ENCODE data around the gene ANKRD52.

GRCh38 chr12:56229082-56229481 is 29.1 kb downstream of the ANKRD52 start:
- TF ChIP-seq REST (IDR thresholded peaks at IDR 0.05; ENCODE audit: low read depth) (no peak), CTCF (IDR thresholded peaks at IDR 0.05 in 2 of 3, conservative IDR thresholded peaks at IDR 0.05 in 1 of 3; ENCODE audit: borderline replicate concordance in 1 of 3, insufficient read depth in 1 of 3, low read depth in 2 of 3, low read length in 2 of 3) (no peak), POLR2A (IDR thresholded peaks at IDR 0.05; ENCODE audit: borderline replicate concordance, extremely low read depth, insufficient read depth, insufficient read length) (no peak), ATF3 (IDR thresholded peaks at IDR 0.05) (no peak), MAX (IDR thresholded peaks at IDR 0.05) (no peak), EZH2 (IDR thresholded peaks at IDR 0.05) (no peak), EGR1 (IDR thresholded peaks at IDR 0.05; ENCODE audit: low read depth) (no peak), ELF1 (IDR thresholded peaks at IDR 0.05; ENCODE audit: borderline replicate concordance, low read depth) (no peak), YY1 (IDR thresholded peaks at IDR 0.05; ENCODE audit: extremely low read depth, insufficient replicate concordance, low read depth, low read length) (no peak), POLR2AphosphoS5 (IDR thresholded peaks at IDR 0.05; ENCODE audit: low read depth, low read length) (no peak), SP1 (IDR thresholded peaks at IDR 0.05; ENCODE audit: low read depth) (no peak), ZFX (IDR thresholded peaks at IDR 0.05) (no peak)

All from HCT116 (cell line).